Astrocyte (in vitro differentiated cells and primary cell): ENCODE results near the gene OR51I1. TPM values are rescaled to one million over a fixed set of nuclear protein-coding genes. Genes with fewer than 3 reads are reported as not detected.

Source experiments
- DNase-seq: peaks from one replicate; pipeline ENCODE4 v3.0.0-alpha.2; 2010; ENCODE audit warnings: low read depth
- FAIRE-seq: peaks from 2 replicates; lab custom pipeline; 2011; peaks lifted over from hg19 to GRCh38; lab: Jason Lieb, UNC
- H2AFZ ChIP-seq: 2 replicates; pipeline ENCODE4 v1.6.0; 2012; ENCODE audit warnings: low read depth, low read length, inconsistent platforms
- H3K27ac ChIP-seq: 2 replicates; pipeline ENCODE4 v1.5.1; 2011; ENCODE audit warnings: low read depth, low read length, inconsistent platforms
- H3K27me3 ChIP-seq: 2 replicates; pipeline ENCODE4 v1.6.0; 2011; ENCODE audit warnings: low read length, inconsistent platforms; ENCODE audit not compliant: insufficient read depth
- H3K36me3 ChIP-seq: 2 replicates; pipeline ENCODE4 v1.5.1; 2011; ENCODE audit warnings: low read length, inconsistent platforms; ENCODE audit not compliant: insufficient read depth
- H3K4me1 ChIP-seq: 2 replicates; pipeline ENCODE4 v1.5.1; 2011; ENCODE audit warnings: low read length, inconsistent platforms; ENCODE audit not compliant: insufficient read depth
- H3K4me2 ChIP-seq: 2 replicates; pipeline ENCODE4 v1.6.0; 2012; ENCODE audit warnings: low read length, inconsistent platforms
- H3K4me3 ChIP-seq: 2 replicates; pipeline ENCODE4 v1.5.1; 2011; ENCODE audit warnings: low read depth, mild to moderate bottlenecking, low read length, inconsistent platforms; ENCODE audit not compliant: insufficient read depth
- H3K79me2 ChIP-seq: 2 replicates; pipeline ENCODE4 v1.6.0; 2012; ENCODE audit warnings: mild to moderate bottlenecking, low read length, inconsistent platforms; ENCODE audit not compliant: insufficient read depth
- H3K9ac ChIP-seq: 2 replicates; pipeline ENCODE4 v1.6.0; 2012; ENCODE audit warnings: mild to moderate bottlenecking, low read length, inconsistent platforms
- H3K9me3 ChIP-seq: 2 replicates; pipeline ENCODE4 v1.5.1; 2012; ENCODE audit warnings: low read depth, mild to moderate bottlenecking, low read length, inconsistent platforms; ENCODE audit not compliant: insufficient read depth
- H4K20me1 ChIP-seq: 2 replicates; pipeline ENCODE4 v1.6.0; 2012; ENCODE audit warnings: low read length, inconsistent platforms; ENCODE audit not compliant: insufficient read depth
- H3K27ac Mint-ChIP-seq: one replicate; pipeline ENCODE4 v1.8.0; 2021; ENCODE audit warnings: mild to moderate bottlenecking, mixed read lengths; ENCODE audit not compliant: unreplicated experiment
- H3K27me3 Mint-ChIP-seq: one replicate; pipeline ENCODE4 v1.8.0; 2021; ENCODE audit warnings: low read depth, mixed read lengths; ENCODE audit not compliant: unreplicated experiment
- H3K36me3 Mint-ChIP-seq: one replicate; pipeline ENCODE4 v1.8.0; 2021; ENCODE audit warnings: low read depth, mixed read lengths; ENCODE audit not compliant: unreplicated experiment
- H3K4me1 Mint-ChIP-seq: one replicate; pipeline ENCODE4 v1.8.0; 2021; ENCODE audit warnings: low read depth, mixed read lengths; ENCODE audit not compliant: unreplicated experiment
- H3K4me3 Mint-ChIP-seq: one replicate; pipeline ENCODE4 v1.8.0; 2021; ENCODE audit warnings: mild to moderate bottlenecking, moderate library complexity, mixed read lengths; ENCODE audit not compliant: unreplicated experiment
- H3K9me3 Mint-ChIP-seq: one replicate; pipeline ENCODE4 v1.8.0; 2021; ENCODE audit warnings: mild to moderate bottlenecking, mixed read lengths; ENCODE audit not compliant: unreplicated experiment
- CTCF ChIP-seq: IDR thresholded peaks from 2 replicates; pipeline ENCODE4 v1.5.1; 2011; ENCODE audit warnings: low read depth, mild to moderate bottlenecking, inconsistent platforms, low read length, moderate library complexity; ENCODE audit not compliant: insufficient read depth
- EZH2 ChIP-seq: IDR thresholded peaks from 2 replicates; pipeline ENCODE4 v1.6.1; 2012; ENCODE audit warnings: mild to moderate bottlenecking, low read length, inconsistent platforms; ENCODE audit not compliant: insufficient read depth
- total RNA-seq: library from RNA; stranded (reverse); gene quantifications from 2 replicates; pipeline ENCODE4 v1.2.1, GENCODE V29; 2021

Gene OR51I1
- total RNA-seq, 1 donor from 2014 or later: not detected

GRCh38 chr11:5467527-5467926 lies 26.2 kb upstream of the OR51I1 start:
- H3K27ac Mint-ChIP-seq: no peak overlapping the region
- Histone ChIP-seq H3K27me3 (no peaks in the 10 kb centered on the region), H3K27ac (no peak overlapping the region), H3K4me2 (no peak overlapping the region), H3K79me2 (no peaks in the 10 kb centered on the region), H2AFZ (no peak overlapping the region), H4K20me1 (no peaks in the 10 kb centered on the region), H3K4me1 (no peaks in the 10 kb centered on the region), H3K9ac (no peak overlapping the region), H3K4me3 (no peak overlapping the region), H3K9me3 (no peaks in the 10 kb centered on the region), H3K36me3 (no peaks in the 10 kb centered on the region)
- no peak overlapping the region for H3K4me3 Mint-ChIP-seq
- DNase-seq (no peak), FAIRE-seq (no peak)
- H3K9me3 Mint-ChIP-seq: no peaks in the 10 kb centered on the region
- no peaks in the 10 kb centered on the region for H3K4me1 Mint-ChIP-seq
- no peaks in the 10 kb centered on the region for H3K36me3 Mint-ChIP-seq
- TF ChIP-seq EZH2 (no peak), CTCF (no peak)
- H3K27me3 Mint-ChIP-seq: peaks cover 3% of the 10 kb centered on the region

- Mint-ChIP-seq H3K9me3 (no peaks in the 10 kb centered on the region), H3K4me1 (no peaks in the 10 kb centered on the region), H3K27me3 (no peaks in the 10 kb centered on the region), H3K36me3 (no peaks in the 10 kb centered on the region), H3K4me3 (no peak overlapping the region), H3K27ac (no peak overlapping the region)
- no peaks in the 10 kb centered on the region for H3K9me3 ChIP-seq
- no peaks in the 10 kb centered on the region for H3K36me3 ChIP-seq
- TF ChIP-seq CTCF: no peak
- no peak for TF ChIP-seq EZH2
- H3K9ac ChIP-seq: no peak overlapping the region
- FAIRE-seq: no peak
- no peaks in the 10 kb centered on the region for H3K4me1 ChIP-seq
- H3K4me3 ChIP-seq: no peak overlapping the region
- no peak overlapping the region for H3K27ac ChIP-seq
- H3K79me2 ChIP-seq: no peaks in the 10 kb centered on the region
- DNase-seq: no peak
- no peaks in the 10 kb centered on the region for H3K27me3 ChIP-seq
- no peak overlapping the region for H3K4me2 ChIP-seq
- H4K20me1 ChIP-seq: no peaks in the 10 kb centered on the region
- no peak overlapping the region for H2AFZ ChIP-seq
These were observed 19.8 kb upstream of the OR51I1 start for GRCh38 chr11:5460983-5461621.

GRCh38 chr11:5449432-5449831 lies 8.1 kb upstream of the OR51I1 start:
- no peak for DNase-seq
- no peak overlapping the region for H3K4me2 ChIP-seq
- H3K27me3 Mint-ChIP-seq: peaks cover 2% of the 10 kb centered on the region
- no peak overlapping the region for H2AFZ ChIP-seq
- H4K20me1 ChIP-seq: no peaks in the 10 kb centered on the region
- no peak for TF ChIP-seq CTCF
- no peak for TF ChIP-seq EZH2
- no peak for FAIRE-seq
- no peaks in the 10 kb centered on the region for H3K27me3 ChIP-seq
- no peaks in the 10 kb centered on the region for H3K9me3 Mint-ChIP-seq
- H3K9ac ChIP-seq: no peak overlapping the region
- H3K27ac Mint-ChIP-seq: no peak overlapping the region
- no peak overlapping the region for H3K4me3 ChIP-seq
- H3K36me3 ChIP-seq: no peaks in the 10 kb centered on the region
- no peaks in the 10 kb centered on the region for H3K4me1 ChIP-seq
- H3K4me3 Mint-ChIP-seq: no peak overlapping the region
- H3K36me3 Mint-ChIP-seq: no peaks in the 10 kb centered on the region
- H3K79me2 ChIP-seq: no peaks in the 10 kb centered on the region
- peaks cover 6% of the 10 kb centered on the region for H3K9me3 ChIP-seq
- no peaks in the 10 kb centered on the region for H3K4me1 Mint-ChIP-seq
- H3K27ac ChIP-seq: no peak overlapping the region
